Activated B cell treated with CpG ODN at 0.5 μM for 24 hours (primary cell): Measurements from ENCODE around the gene VPS13D. TPM values are rescaled to one million over a fixed set of nuclear protein-coding genes. Genes with fewer than 3 reads are reported as not detected.
A peak's percentile ranks its signal among the peaks of the same experiment; 100 is the strongest.
"Not testable (repeated sequence)": the region's sequence is repeated elsewhere in the genome, so short reads cannot be mapped to it uniquely, and the experiment has no call there.

Experiments used
- ATAC-seq: fragments of 200-7000 bp; cut with Tn5 transposase; one replicate; pipeline ENCODE4 v1.10.0; 2021; ENCODE audit warnings: low read depth, mild to moderate bottlenecking, moderate library complexity
- CTCF ChIA-PET: fragments of 350-600 bp; sonication (Branson Sonifier 250); formaldehyde crosslinking; loops from one replicate; lab custom pipeline; 2021; ENCODE audit warnings: antibody characterized with exemption; lab: Charles Lee
- POLR2A ChIA-PET: fragments of 350-600 bp; sonication (Branson Sonifier 250); formaldehyde crosslinking; loops from one replicate; lab custom pipeline; 2021; ENCODE audit warnings: antibody characterized with exemption; lab: Charles Lee
- DNase-seq: peaks from one replicate; pipeline ENCODE4 v3.0.0; 2022
- H3K27ac Mint-ChIP-seq: one replicate; pipeline ENCODE4 v1.8.0; 2020; ENCODE audit warnings: mixed read lengths
- H3K27me3 Mint-ChIP-seq: one replicate; pipeline ENCODE4 v1.8.0; 2021; ENCODE audit warnings: mixed read lengths
- H3K36me3 Mint-ChIP-seq: one replicate; pipeline ENCODE4 v1.8.0; 2021; ENCODE audit warnings: low read depth, mixed read lengths
- H3K4me1 Mint-ChIP-seq: one replicate; pipeline ENCODE4 v1.8.0; 2021; ENCODE audit warnings: mixed read lengths
- H3K4me3 Mint-ChIP-seq: one replicate; pipeline ENCODE4 v1.8.0; 2020; ENCODE audit warnings: mild to moderate bottlenecking, mixed read lengths
- H3K9me3 Mint-ChIP-seq: one replicate; pipeline ENCODE4 v1.8.0; 2020; ENCODE audit warnings: mixed read lengths
- CTCF ChIP-seq: fragments of 200-600 bp; IDR thresholded peaks from one replicate; pipeline ENCODE4 v1.8.0; 2022; ENCODE audit warnings: antibody characterized with exemption, mild to moderate bottlenecking
- intact Hi-C: fragments of 100-400 bp; cut with micrococcal nuclease; formaldehyde crosslinking; loops from one replicate; pipeline ENCODE4 v1.15.1; 2024
- total RNA-seq: library from RNA; stranded (reverse); gene quantifications from 2 replicates; pipeline ENCODE4 v1.2.3, GENCODE V29; 2022

The VPS13D gene
- total RNA-seq, 1 donor from 2014 or later = 64.5 TPM

GRCh38 chr1:12215118-12215961 lies 14.5 kb upstream of the VPS13D start:
- H3K4me3 Mint-ChIP-seq = no peak overlapping the region
- H3K36me3 Mint-ChIP-seq = no peaks in the 10 kb centered on the region
- DNase-seq = no peak
- intact Hi-C loops = no loop called here
- no peak overlapping the region for H3K27ac Mint-ChIP-seq
- H3K9me3 Mint-ChIP-seq = no peaks in the 10 kb centered on the region
- ATAC-seq = no peak
- ChIA-PET CTCF (interaction anchor here (1.0 to 3.2 kb wide), 3 partner anchors 8 to 90 kb away, joined by 3 to 15 read pairs (median 3); no protein-coding TSS in a partner anchor), POLR2A (interaction anchor here (0.5 to 0.9 kb wide), 2 partner anchors 261 to 307 kb away, joined by 3 to 4 read pairs; no protein-coding TSS in a partner anchor)
- TF ChIP-seq CTCF = no peak
- H3K4me1 Mint-ChIP-seq = peaks cover 19% of the 10 kb centered on the region
- H3K27me3 Mint-ChIP-seq = no peaks in the 10 kb centered on the region

GRCh38 chr1:12219800-12220199 lies 10.0 kb upstream of the VPS13D start:
- POLR2A ChIA-PET = no interaction called here
- no peak for ATAC-seq
- peaks cover 3% of the 10 kb centered on the region for H3K36me3 Mint-ChIP-seq
- no peaks in the 10 kb centered on the region for H3K27me3 Mint-ChIP-seq
- CTCF ChIA-PET = interaction anchor here (2.3 kb wide), 1 partner anchor 9 kb away, joined by 7 read pairs; no protein-coding TSS in a partner anchor
- no peak for TF ChIP-seq CTCF
- intact Hi-C loops = no loop called here
- H3K4me3 Mint-ChIP-seq = no peak overlapping the region
- DNase-seq = no peak
- no peak overlapping the region for H3K27ac Mint-ChIP-seq
- H3K9me3 Mint-ChIP-seq = peaks cover 9% of the 10 kb centered on the region
- no peaks in the 10 kb centered on the region for H3K4me1 Mint-ChIP-seq

GRCh38 chr1:12220890-12221289 lies 8.9 kb upstream of the VPS13D start:
- ATAC-seq = no peak
- no peak for TF ChIP-seq CTCF
- ChIA-PET POLR2A (no interaction called here), CTCF (interaction anchor here (2.3 to 2.5 kb wide), 2 partner anchors 8 to 96 kb away, joined by 5 to 7 read pairs; no protein-coding TSS in a partner anchor)
- Mint-ChIP-seq H3K36me3 (peaks cover 3% of the 10 kb centered on the region), H3K27me3 (no peaks in the 10 kb centered on the region), H3K4me3 (no peak overlapping the region), H3K4me1 (no peaks in the 10 kb centered on the region), H3K9me3 (peaks cover 9% of the 10 kb centered on the region), H3K27ac (no peak overlapping the region)
- intact Hi-C loops = no loop called here
- DNase-seq = no peak

- POLR2A ChIA-PET, H3K27me3 Mint-ChIP-seq, H3K9me3 Mint-ChIP-seq, DNase-seq, H3K4me1 Mint-ChIP-seq, intact Hi-C loops, H3K36me3 Mint-ChIP-seq, H3K4me3 Mint-ChIP-seq, ATAC-seq, H3K27ac Mint-ChIP-seq: not testable (repeated sequence)
- CTCF ChIA-PET = interaction anchor here (2.5 kb wide), 1 partner anchor 98 kb away, joined by 5 read pairs; no protein-coding TSS in a partner anchor
These were observed 7.1 kb upstream of the VPS13D start for GRCh38 chr1:12222700-12223099.

- H3K36me3 Mint-ChIP-seq, H3K4me3 Mint-ChIP-seq, ATAC-seq, intact Hi-C loops, DNase-seq, H3K4me1 Mint-ChIP-seq, H3K27me3 Mint-ChIP-seq, H3K27ac Mint-ChIP-seq, H3K9me3 Mint-ChIP-seq: not testable (repeated sequence)
- CTCF ChIA-PET = interaction anchor here (1.3 kb wide), 1 partner anchor 99 kb away, joined by 3 read pairs; no protein-coding TSS in a partner anchor
- POLR2A ChIA-PET = interaction anchor here (0.8 kb wide), 1 partner anchor 15 kb away, joined by 8 read pairs; no protein-coding TSS in a partner anchor
These were observed 5.7 kb upstream of the VPS13D start for GRCh38 chr1:12224092-12224491.

- intact Hi-C loops = loop anchor here (1.0 kb wide), 1 partner anchor 19 kb away; no protein-coding TSS in a partner anchor
- Mint-ChIP-seq H3K27ac (no peak overlapping the region), H3K4me1 (peaks cover 19% of the 10 kb centered on the region), H3K4me3 (peak overlapping the region; percentile 69), H3K9me3 (peaks cover 3% of the 10 kb centered on the region), H3K36me3 (peaks cover 2% of the 10 kb centered on the region), H3K27me3 (peaks cover 3% of the 10 kb centered on the region)
- ChIA-PET POLR2A (interaction anchor here (1.1 to 3.6 kb wide), 2 partner anchors 19 to 321 kb away, joined by 5 to 13 read pairs; no protein-coding TSS in a partner anchor), CTCF (interaction anchor here (1.3 to 1.6 kb wide), 2 partner anchors 9 to 104 kb away, joined by 4 to 7 read pairs; no protein-coding TSS in a partner anchor)
- TF ChIP-seq CTCF = no peak
- ATAC-seq = no peak
- no peak for DNase-seq
These were observed 851 bp upstream of the VPS13D start for GRCh38 chr1:12228979-12229378.
